ENCODE data around the gene CBY3.
A peak's percentile ranks its signal among the peaks of the same experiment; 100 is the strongest.
"Not testable (repeated sequence)": the region's sequence is repeated elsewhere in the genome, so short reads cannot be mapped to it uniquely, and the experiment has no call there.

Gene CBY3

DNA sequence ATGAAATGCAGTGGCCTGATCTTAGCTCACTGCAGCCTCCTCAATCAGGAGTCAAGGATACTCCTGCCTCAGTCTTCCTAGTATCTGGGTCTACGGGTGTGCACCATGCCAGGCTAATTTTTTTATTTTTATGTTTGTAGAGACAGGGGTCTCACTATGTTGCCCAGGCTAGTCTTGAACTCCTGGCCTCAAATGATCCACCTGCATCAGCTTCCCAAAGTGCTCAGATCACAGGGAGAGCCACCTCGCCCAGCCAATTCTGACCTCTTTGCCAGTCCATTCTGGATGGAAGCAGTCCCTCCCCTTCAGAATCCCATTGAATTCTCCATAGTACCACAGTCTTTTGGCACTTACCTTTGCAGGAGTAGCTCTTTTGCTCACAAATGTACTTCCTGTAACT lies 16.3 kb upstream of the CBY3 start:
- intact Hi-C loops (cut with micrococcal nuclease): no loop called here
- Mint-ChIP-seq H3K27ac (peak overlapping the region; percentile 99), H3K27me3 (no peaks in the 10 kb centered on the region), H3K9me3 (no peaks in the 10 kb centered on the region), H3K4me1 (ENCODE audit: low read depth) (peaks cover 36% of the 10 kb centered on the region), H3K36me3 (ENCODE audit: low read depth) (peaks cover 38% of the 10 kb centered on the region), H3K4me3 (no peak overlapping the region)

DNA sequence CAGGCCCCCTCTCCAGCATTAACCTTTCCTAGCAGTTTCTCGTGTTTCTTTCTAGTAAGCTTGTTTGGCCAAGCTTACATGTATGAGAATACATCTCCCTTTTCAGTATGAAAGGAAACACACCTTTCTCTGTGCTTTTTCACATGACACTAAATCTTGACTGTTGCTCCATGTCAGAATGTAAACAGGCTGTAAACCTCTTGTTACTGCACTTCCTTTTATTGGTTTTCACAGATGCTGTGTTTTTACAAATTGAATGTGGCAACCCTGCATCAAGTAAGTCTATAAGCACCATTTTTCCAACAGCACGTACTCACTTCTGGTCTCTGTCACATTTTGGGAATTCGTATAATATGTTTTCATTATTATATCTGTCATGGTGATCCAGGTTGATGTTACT lies 15.8 kb upstream of the CBY3 start:
- H3K27me3 Mint-ChIP-seq: no peaks in the 10 kb centered on the region
- H3K36me3 Mint-ChIP-seq (ENCODE audit: low read depth): peaks cover 33% of the 10 kb centered on the region
- H3K27ac Mint-ChIP-seq: peak overlapping the region; percentile 39
- H3K4me1 Mint-ChIP-seq (ENCODE audit: low read depth): peaks cover 32% of the 10 kb centered on the region
- no peaks in the 10 kb centered on the region for H3K9me3 Mint-ChIP-seq
- H3K4me3 Mint-ChIP-seq: no peak overlapping the region
- intact Hi-C loops (cut with micrococcal nuclease): no loop called here

DNA sequence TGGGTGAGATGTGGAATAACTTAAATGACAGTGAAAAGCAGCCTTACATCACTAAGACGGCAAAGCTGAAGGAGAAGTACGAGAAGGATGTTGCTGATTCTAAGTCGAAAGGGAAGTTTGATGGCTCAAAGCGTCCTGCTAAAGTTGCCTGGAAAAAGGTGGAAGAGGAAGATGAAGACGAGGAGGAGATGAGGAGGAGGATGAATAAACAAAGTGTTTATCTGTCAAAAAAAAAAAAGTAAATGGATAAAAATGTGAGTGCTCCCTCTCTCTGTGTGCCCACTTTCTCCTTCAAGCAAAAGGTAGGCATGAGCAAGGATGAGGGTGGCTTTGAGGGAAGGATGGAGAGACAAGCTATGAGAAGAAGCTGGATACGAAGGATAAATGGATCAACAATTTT lies 13.7 kb upstream of the CBY3 start:
- intact Hi-C loops (cut with micrococcal nuclease): no loop called here
- Mint-ChIP-seq H3K9me3 (no peaks in the 10 kb centered on the region), H3K27me3 (no peaks in the 10 kb centered on the region), H3K4me3 (no peak overlapping the region), H3K36me3 (ENCODE audit: low read depth) (peaks cover 16% of the 10 kb centered on the region), H3K27ac (no peak overlapping the region), H3K4me1 (ENCODE audit: low read depth) (peaks cover 21% of the 10 kb centered on the region)

DNA sequence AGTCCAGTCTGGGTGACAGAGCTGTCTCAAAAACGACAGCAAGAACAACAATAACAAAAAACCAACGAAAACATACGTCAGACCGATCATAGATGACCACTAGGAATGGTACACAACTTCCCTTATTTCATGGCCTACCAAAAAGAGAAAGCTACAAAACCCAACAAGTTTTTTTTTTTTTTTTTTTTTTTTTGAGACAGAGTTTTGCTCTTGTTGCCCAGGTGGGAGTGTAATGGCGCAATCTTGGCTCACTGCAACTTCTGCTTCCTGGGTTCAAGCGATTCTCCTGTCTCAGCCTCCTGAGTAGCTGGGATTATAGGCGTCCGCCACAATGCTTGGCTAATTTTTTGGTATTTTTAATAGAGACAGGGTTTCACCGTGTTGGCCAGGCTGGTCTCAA lies 8.4 kb upstream of the CBY3 start:
- H3K27ac Mint-ChIP-seq; H3K36me3 Mint-ChIP-seq (ENCODE audit: low read depth); intact Hi-C loops (cut with micrococcal nuclease); H3K4me1 Mint-ChIP-seq (ENCODE audit: low read depth); H3K4me3 Mint-ChIP-seq; H3K9me3 Mint-ChIP-seq; H3K27me3 Mint-ChIP-seq: not testable (repeated sequence)

- H3K36me3 Mint-ChIP-seq (ENCODE audit: low read depth): peaks cover 18% of the 10 kb centered on the region
- H3K27me3 Mint-ChIP-seq: no peaks in the 10 kb centered on the region
- H3K4me1 Mint-ChIP-seq (ENCODE audit: low read depth): peaks cover 53% of the 10 kb centered on the region
- intact Hi-C loops (cut with micrococcal nuclease): no loop called here
- peak overlapping the region; percentile 76 for H3K27ac Mint-ChIP-seq
- peaks cover 7% of the 10 kb centered on the region for H3K9me3 Mint-ChIP-seq
- no peak overlapping the region for H3K4me3 Mint-ChIP-seq
Measured at GRCh38 chr5:179680014-179680779, 637 bp downstream of the CBY3 start.

- Mint-ChIP-seq H3K27ac (peak overlapping the region; percentile 94), H3K9me3 (peaks cover 7% of the 10 kb centered on the region), H3K36me3 (ENCODE audit: low read depth) (peaks cover 22% of the 10 kb centered on the region), H3K27me3 (no peaks in the 10 kb centered on the region), H3K4me3 (peak overlapping the region; percentile 94), H3K4me1 (ENCODE audit: low read depth) (peaks cover 53% of the 10 kb centered on the region)
- intact Hi-C loops (cut with micrococcal nuclease): loop anchor here (2.0 kb wide), 1 partner anchor 46 kb away; no protein-coding TSS in a partner anchor
Measured at GRCh38 chr5:179679014-179679674, 1.7 kb downstream of the CBY3 start.

- Mint-ChIP-seq H3K27ac (peak overlapping the region; percentile 94), H3K9me3 (peaks cover 7% of the 10 kb centered on the region), H3K4me1 (ENCODE audit: low read depth) (peaks cover 53% of the 10 kb centered on the region), H3K36me3 (ENCODE audit: low read depth) (peaks cover 22% of the 10 kb centered on the region), H3K4me3 (peak overlapping the region; percentile 94), H3K27me3 (no peaks in the 10 kb centered on the region)
- intact Hi-C loops (cut with micrococcal nuclease): loop anchor here (1.0 to 2.0 kb wide), 2 partner anchors 22 to 46 kb away; no protein-coding TSS in a partner anchor
Measured at GRCh38 chr5:179678223-179679013, 2.4 kb downstream of the CBY3 start.

GRCh38 chr5:179668391-179668790 lies 12.4 kb downstream of the CBY3 start:
- Mint-ChIP-seq H3K4me1 (ENCODE audit: low read depth) (no peaks in the 10 kb centered on the region), H3K9me3 (no peaks in the 10 kb centered on the region), H3K4me3 (no peak overlapping the region), H3K27ac (no peak overlapping the region), H3K27me3 (no peaks in the 10 kb centered on the region), H3K36me3 (ENCODE audit: low read depth) (peaks cover 17% of the 10 kb centered on the region)
- intact Hi-C loops (cut with micrococcal nuclease): loop anchor here (5.0 kb wide), 1 partner anchor 46 kb away; the partner anchor contains the start of gene HNRNPH1

DNA sequence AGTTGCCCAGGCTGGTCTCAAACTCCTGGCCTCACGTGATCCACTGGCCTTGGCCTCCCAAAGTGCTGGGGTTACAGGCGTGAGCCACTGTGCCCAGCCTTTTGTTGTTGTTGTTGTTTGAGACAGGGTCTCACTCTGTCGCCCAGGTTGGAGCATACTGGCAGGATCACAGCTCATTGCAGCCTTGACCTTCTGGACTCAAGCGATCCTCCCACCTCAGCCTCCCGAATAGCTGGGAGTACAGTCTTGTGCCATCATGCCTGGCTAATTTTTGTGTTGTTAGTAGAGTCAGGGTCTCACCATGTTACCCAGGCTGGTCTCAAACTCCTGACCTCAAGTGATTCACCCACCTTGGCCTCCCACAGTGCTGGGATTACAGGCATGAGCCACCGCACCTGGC lies 19.2 kb downstream of the CBY3 start:
- H3K27me3 Mint-ChIP-seq; H3K4me3 Mint-ChIP-seq; H3K4me1 Mint-ChIP-seq (ENCODE audit: low read depth); intact Hi-C loops (cut with micrococcal nuclease); H3K9me3 Mint-ChIP-seq; H3K27ac Mint-ChIP-seq: not testable (repeated sequence)
- H3K36me3 Mint-ChIP-seq (ENCODE audit: low read depth): peaks cover 25% of the 10 kb centered on the region

GRCh38 chr5:179658179-179658856 lies 22.5 kb downstream of the CBY3 start:
- H3K36me3 Mint-ChIP-seq (ENCODE audit: low read depth); H3K9me3 Mint-ChIP-seq; H3K27me3 Mint-ChIP-seq; H3K4me1 Mint-ChIP-seq (ENCODE audit: low read depth); intact Hi-C loops (cut with micrococcal nuclease): not testable (repeated sequence)
- Mint-ChIP-seq H3K27ac (peak overlapping the region; percentile 34), H3K4me3 (peak overlapping the region; percentile 73)

- H3K27ac Mint-ChIP-seq; H3K4me1 Mint-ChIP-seq (ENCODE audit: low read depth); H3K4me3 Mint-ChIP-seq; H3K27me3 Mint-ChIP-seq; H3K36me3 Mint-ChIP-seq (ENCODE audit: low read depth); intact Hi-C loops (cut with micrococcal nuclease); H3K9me3 Mint-ChIP-seq: not testable (repeated sequence)
Measured at GRCh38 chr5:179657302-179658178, 23.3 kb downstream of the CBY3 start.

GRCh38 chr5:179653135-179653534 lies 27.7 kb downstream of the CBY3 start:
- H3K27ac Mint-ChIP-seq; H3K9me3 Mint-ChIP-seq; intact Hi-C loops (cut with micrococcal nuclease); H3K36me3 Mint-ChIP-seq (ENCODE audit: low read depth); H3K4me1 Mint-ChIP-seq (ENCODE audit: low read depth); H3K4me3 Mint-ChIP-seq; H3K27me3 Mint-ChIP-seq: not testable (repeated sequence)

GRCh38 chr5:179650245-179650644 lies 30.6 kb downstream of the CBY3 start:
- H3K27ac Mint-ChIP-seq; H3K4me3 Mint-ChIP-seq; H3K9me3 Mint-ChIP-seq; H3K4me1 Mint-ChIP-seq (ENCODE audit: low read depth); H3K36me3 Mint-ChIP-seq (ENCODE audit: low read depth); intact Hi-C loops (cut with micrococcal nuclease); H3K27me3 Mint-ChIP-seq: not testable (repeated sequence)

All from dendritic cell treated with granulocyte-macrophage colony-stimulating factor and Interleukin-4, amounts not matched to agents 40 ng/mL and 50 ng/mL, for 4 days (primary cell).